Left lung (tissue), 10 donors: ENCODE data around the gene P2RY12. TPM values are rescaled to one million over a fixed set of nuclear protein-coding genes. Genes with fewer than 3 reads are reported as not detected.

Source experiments
- ATAC-seq: fragments of 200-7000 bp; cut with Tn5 transposase; one replicate; pipeline ENCODE4 v1.9.1; 2020; ENCODE audit warnings: moderate library complexity
- DNase-seq, 4 donors: peaks; one replicate each; pipeline ENCODE4 v3.0.0-alpha.2; 2013 to 2020
- H3K27ac ChIP-seq, 2 donors: fragments of 200-600 bp; sonication (generic) in 1 of 2; one replicate each; pipeline versions ENCODE4 v1.5.0 to v1.8.0; 2020 to 2021
- H3K27me3 ChIP-seq, 2 donors: fragments of 200-600 bp; sonication (generic) in 1 of 2; one replicate each; pipeline versions ENCODE4 v1.5.0 to v1.8.0; 2020 to 2021
- H3K36me3 ChIP-seq, 2 donors: fragments of 200-600 bp; sonication (generic) in 1 of 2; one replicate each; pipeline versions ENCODE4 v1.5.0 to v1.8.0; 2020 to 2021
- H3K4me1 ChIP-seq, 2 donors: fragments of 200-600 bp; one replicate each; pipeline ENCODE4 v1.8.0; 2021
- H3K4me3 ChIP-seq, 2 donors: fragments of 200-600 bp; sonication (generic) in 1 of 2; one replicate each; pipeline versions ENCODE4 v1.5.0 to v1.8.0; 2020 to 2021; ENCODE audit warnings: mild to moderate bottlenecking in 1 of 2
- H3K9me3 ChIP-seq, 2 donors: fragments of 200-600 bp; sonication (generic) in 1 of 2; one replicate each; pipeline versions ENCODE4 v1.5.0 to v1.8.0; 2020 to 2021
- CTCF ChIP-seq, 2 donors: fragments of 200-600 bp; sonication (generic) in 1 of 2; IDR thresholded peaks; one replicate each; pipeline versions ENCODE4 v1.5.0 to v1.8.0; 2021; ENCODE audit warnings: antibody characterized with exemption in 2 of 2
- intact Hi-C, 2 donors: fragments of 100-400 bp; cut with DNase I; formaldehyde crosslinking; loops; one replicate each; pipeline versions ENCODE4 v1.11.2 to v1.14.2; 2022
- polyA plus RNA-seq, 6 donors: library from polyadenylated mRNA; unstranded; fragments of 120-200 nt; gene quantifications; one replicate each; pipeline ENCODE4 v1.2.1, GENCODE V29; 2013; ENCODE audit not compliant: insufficient read length in 6 of 6
- total RNA-seq, 2 donors: library from RNA; stranded (reverse); fragmentation: NEBNext Ultra II Directional; extraction: Animal tissue kit (Norgen Biotek cat#: 25700); gene quantifications; one replicate each; pipeline ENCODE4 v1.2.1, GENCODE V29; 2021
- donor health status: DM: no; HTN: yes; CAD: no.
- donor health status: DM: no; HTN: no; CAD: no.

The P2RY12 gene
- total and polyA plus RNA-seq, 8 donors: 0.58 to 4.0 (median 1.4) TPM

DNA sequence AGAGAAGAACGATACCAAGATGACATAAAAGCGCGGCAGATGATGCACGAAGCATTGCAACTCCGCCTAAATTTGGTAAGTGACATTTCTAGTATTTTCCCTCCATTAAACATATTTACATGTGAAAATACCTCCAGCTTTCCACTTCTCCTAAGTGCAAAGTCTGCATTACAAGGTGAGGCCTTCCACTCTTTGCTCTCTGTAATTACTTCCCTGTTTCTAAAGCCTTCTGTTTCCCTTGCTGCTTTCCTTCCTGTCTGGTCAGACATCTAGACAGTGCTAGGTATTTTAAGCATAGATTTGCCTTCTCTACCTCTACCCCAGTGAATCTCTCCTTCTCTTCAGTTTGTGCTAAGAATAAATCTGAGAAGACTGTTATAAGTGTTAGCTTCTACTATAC lies 1.9 kb downstream of the P2RY12 start:
- ATAC-seq: no peak
- Histone ChIP-seq H3K4me3 (no peak overlapping the region), H3K4me1 (peaks cover 0 to 46% of the 10 kb centered on the region in 2 donors), H3K27me3 (no peaks in the 10 kb centered on the region), H3K27ac (peak overlapping the region in 1 of 2 donors; percentile 45), H3K36me3 (no peaks in the 10 kb centered on the region), H3K9me3 (no peaks in the 10 kb centered on the region)
- no peak for TF ChIP-seq CTCF (IDR thresholded peaks at IDR 0.05)
- DNase-seq: no peak
- intact Hi-C loops: no loop called here

GRCh38 chr3:151379083-151379734 lies 5.3 kb downstream of the P2RY12 start:
- no peaks in the 10 kb centered on the region for H3K9me3 ChIP-seq
- intact Hi-C loops: no loop called here
- H3K4me1 ChIP-seq: peaks cover 0 to 26% of the 10 kb centered on the region in 2 donors
- TF ChIP-seq CTCF (IDR thresholded peaks at IDR 0.05): peak in 1 of 2 donors; percentile 25
- DNase-seq: peak in 2 of 4 donors; percentile 32 to 41
- no peak overlapping the region for H3K27ac ChIP-seq
- peak; percentile 71 for ATAC-seq
- H3K27me3 ChIP-seq: no peaks in the 10 kb centered on the region
- no peaks in the 10 kb centered on the region for H3K36me3 ChIP-seq
- no peak overlapping the region for H3K4me3 ChIP-seq

GRCh38 chr3:151377768-151378385 lies 6.7 kb downstream of the P2RY12 start:
- ATAC-seq: no peak
- H3K36me3 ChIP-seq: no peaks in the 10 kb centered on the region
- no peaks in the 10 kb centered on the region for H3K27me3 ChIP-seq
- no peaks in the 10 kb centered on the region for H3K9me3 ChIP-seq
- no peak for DNase-seq
- intact Hi-C loops: no loop called here
- H3K4me3 ChIP-seq: no peak overlapping the region
- H3K4me1 ChIP-seq: peaks cover 0 to 14% of the 10 kb centered on the region in 2 donors
- H3K27ac ChIP-seq: no peak overlapping the region
- no peak for TF ChIP-seq CTCF (IDR thresholded peaks at IDR 0.05)

- no peaks in the 10 kb centered on the region for H3K27me3 ChIP-seq
- no peak overlapping the region for H3K27ac ChIP-seq
- no peak overlapping the region for H3K4me3 ChIP-seq
- no peaks in the 10 kb centered on the region for H3K4me1 ChIP-seq
- intact Hi-C loops: no loop called here
- DNase-seq (no peak), ATAC-seq (no peak)
- TF ChIP-seq CTCF (IDR thresholded peaks at IDR 0.05): no peak
- H3K9me3 ChIP-seq: no peaks in the 10 kb centered on the region
- no peaks in the 10 kb centered on the region for H3K36me3 ChIP-seq
Measured at GRCh38 chr3:151372063-151372820, 12.3 kb downstream of the P2RY12 start.

DNA sequence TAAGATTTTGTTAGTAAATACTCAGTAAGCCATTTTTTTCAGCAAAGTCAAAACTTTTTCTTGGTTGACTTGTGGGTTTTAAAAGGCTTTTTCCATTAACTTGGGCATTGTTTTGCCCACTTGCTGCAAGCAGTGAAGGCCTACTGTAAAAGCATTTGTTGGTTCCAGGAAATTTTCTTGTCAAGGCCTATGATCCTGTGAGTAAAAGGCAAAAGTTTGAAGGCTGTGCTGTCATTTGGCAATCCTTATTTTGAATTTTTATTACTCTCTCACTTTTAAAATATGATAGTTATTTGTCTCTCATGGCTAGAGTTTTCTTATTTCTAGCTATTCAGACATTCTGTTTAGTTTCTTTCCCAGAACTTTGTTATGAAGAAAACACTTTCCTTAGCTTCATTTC lies 13.0 kb downstream of the P2RY12 start:
- H3K4me1 ChIP-seq: no peaks in the 10 kb centered on the region
- no peak for ATAC-seq
- H3K36me3 ChIP-seq: no peaks in the 10 kb centered on the region
- DNase-seq: no peak
- no peak overlapping the region for H3K4me3 ChIP-seq
- no peaks in the 10 kb centered on the region for H3K27me3 ChIP-seq
- no peak overlapping the region for H3K27ac ChIP-seq
- no peaks in the 10 kb centered on the region for H3K9me3 ChIP-seq
- intact Hi-C loops: no loop called here
- no peak for TF ChIP-seq CTCF (IDR thresholded peaks at IDR 0.05)
